Activated naive CD4-positive, alpha-beta T cell treated with anti-CD3 and anti-CD28 coated beads for 36 hours (primary cell): ENCODE results near the gene STK38L. TPM values are rescaled to one million over a fixed set of nuclear protein-coding genes. Genes with fewer than 3 reads are reported as not detected.

Experiments used
- CTCF ChIA-PET: fragments of 350-600 bp; sonication (Branson Sonifier 250); formaldehyde crosslinking; loops from one replicate; lab custom pipeline; 2021; ENCODE audit warnings: antibody characterized with exemption; lab: Charles Lee
- DNase-seq: peaks from one replicate; pipeline ENCODE4 v3.0.0-alpha.2; 2020
- H3K27ac Mint-ChIP-seq: one replicate; pipeline ENCODE4 v1.8.0; 2021; ENCODE audit warnings: mild to moderate bottlenecking, mixed read lengths
- H3K27me3 Mint-ChIP-seq: one replicate; pipeline ENCODE4 v1.8.0; 2021; ENCODE audit warnings: low read depth, mixed read lengths
- H3K36me3 Mint-ChIP-seq: one replicate; pipeline ENCODE4 v1.8.0; 2021; ENCODE audit warnings: low read depth, mixed read lengths
- H3K4me1 Mint-ChIP-seq: one replicate; pipeline ENCODE4 v1.8.0; 2021; ENCODE audit warnings: low read depth, mixed read lengths
- H3K4me3 Mint-ChIP-seq: one replicate; pipeline ENCODE4 v1.8.0; 2021; ENCODE audit warnings: mild to moderate bottlenecking, moderate library complexity, mixed read lengths
- H3K9me3 Mint-ChIP-seq: one replicate; pipeline ENCODE4 v1.8.0; 2021; ENCODE audit warnings: mixed read lengths
- intact Hi-C: fragments of 100-400 bp; cut with micrococcal nuclease; formaldehyde crosslinking; loops from one replicate; pipeline ENCODE4 v1.15.1; 2023
- total RNA-seq, 2 experiments: library from RNA; stranded (reverse); gene quantifications; one replicate each; pipeline ENCODE4 v1.2.3, GENCODE V29; 2021

The STK38L gene
- total RNA-seq, 2 experiments from 2014 or later: 21.3 to 21.4 TPM

GRCh38 chr12:27236498-27236897 is 7.6 kb upstream of the STK38L start:
- peak; percentile 53 for DNase-seq
- intact Hi-C loops: loop anchor here (5.0 kb wide), 1 partner anchor 566 kb away; no protein-coding TSS in a partner anchor
- Mint-ChIP-seq H3K9me3 (no peaks in the 10 kb centered on the region), H3K36me3 (no peaks in the 10 kb centered on the region), H3K4me3 (no peak overlapping the region), H3K27me3 (no peaks in the 10 kb centered on the region), H3K27ac (no peak overlapping the region), H3K4me1 (peaks cover 32% of the 10 kb centered on the region)
- CTCF ChIA-PET: interaction anchor here (0.8 to 2.5 kb wide), 3 partner anchors 56 to 221 kb away, joined by 4 to 9 read pairs (median 4); no protein-coding TSS in a partner anchor

GRCh38 chr12:27237790-27238771 is 6.0 kb upstream of the STK38L start:
- no peaks in the 10 kb centered on the region for H3K27me3 Mint-ChIP-seq
- peaks cover 33% of the 10 kb centered on the region for H3K4me1 Mint-ChIP-seq
- DNase-seq: peak; percentile 16
- H3K27ac Mint-ChIP-seq: peak overlapping the region; percentile 64
- no peaks in the 10 kb centered on the region for H3K9me3 Mint-ChIP-seq
- H3K4me3 Mint-ChIP-seq: peak overlapping the region; percentile 13
- CTCF ChIA-PET: interaction anchor here (0.6 to 2.5 kb wide), 6 partner anchors 16 to 222 kb away, joined by 3 to 9 read pairs (median 4); no protein-coding TSS in a partner anchor
- intact Hi-C loops: loop anchor here (1.0 to 5.0 kb wide), 4 partner anchors 18 to 564 kb away; no protein-coding TSS in a partner anchor
- H3K36me3 Mint-ChIP-seq: no peaks in the 10 kb centered on the region

- Mint-ChIP-seq H3K4me3 (peak overlapping the region; percentile 98), H3K27me3 (no peaks in the 10 kb centered on the region)
Observed at GRCh38 chr12:27243006-27243405, 1.1 kb upstream of the STK38L start.

GRCh38 chr12:27244689-27245488 is 803 bp downstream of the STK38L start:
- DNase-seq: no peak
- CTCF ChIA-PET: interaction anchor here (1.0 to 1.1 kb wide), 3 partner anchors 10 to 224 kb away, joined by 4 to 5 read pairs (median 4); no protein-coding TSS in a partner anchor
- peaks cover 4% of the 10 kb centered on the region for H3K36me3 Mint-ChIP-seq
- H3K27ac Mint-ChIP-seq: peak overlapping the region; percentile 91
- peaks cover 40% of the 10 kb centered on the region for H3K4me1 Mint-ChIP-seq
- H3K27me3 Mint-ChIP-seq: no peaks in the 10 kb centered on the region
- no peaks in the 10 kb centered on the region for H3K9me3 Mint-ChIP-seq
- peak overlapping the region; percentile 98 for H3K4me3 Mint-ChIP-seq
- intact Hi-C loops: loop anchor here (1.0 to 5.0 kb wide), 16 partner anchors 34 to 577 kb away; partner anchors contain the start of genes ITPR2, MED21, MRPS35 and PPFIBP1

More at GRCh38 chr12:27243006-27243405, 1.1 kb upstream of the STK38L start:
- intact Hi-C loops: loop anchor here (5.0 kb wide), 1 partner anchor 279 kb away; the partner anchor contains the start of gene PPFIBP1
- CTCF ChIA-PET: interaction anchor here (1.3 to 1.4 kb wide), 2 partner anchors 64 to 227 kb away, joined by 3 to 6 read pairs; no protein-coding TSS in a partner anchor
- Mint-ChIP-seq H3K36me3 (peaks cover 4% of the 10 kb centered on the region), H3K27ac (peak overlapping the region; percentile 75), H3K4me1 (peaks cover 53% of the 10 kb centered on the region), H3K9me3 (no peaks in the 10 kb centered on the region)
- no peak for DNase-seq

GRCh38 chr12:27246141-27246540 is 2.1 kb downstream of the STK38L start:
- no peaks in the 10 kb centered on the region for H3K27me3 Mint-ChIP-seq
- no peak for DNase-seq
- no peak overlapping the region for H3K27ac Mint-ChIP-seq
- CTCF ChIA-PET: interaction anchor here (0.6 kb wide), 1 partner anchor 60 kb away, joined by 3 read pairs; no protein-coding TSS in a partner anchor
- peaks cover 40% of the 10 kb centered on the region for H3K4me1 Mint-ChIP-seq
- no peaks in the 10 kb centered on the region for H3K9me3 Mint-ChIP-seq
- peak overlapping the region; percentile 40 for H3K4me3 Mint-ChIP-seq
- intact Hi-C loops: no loop called here
- H3K36me3 Mint-ChIP-seq: peaks cover 5% of the 10 kb centered on the region

- Mint-ChIP-seq H3K27me3 (no peaks in the 10 kb centered on the region), H3K36me3 (peaks cover 5% of the 10 kb centered on the region), H3K4me3 (no peak overlapping the region), H3K4me1 (peaks cover 40% of the 10 kb centered on the region), H3K9me3 (no peaks in the 10 kb centered on the region), H3K27ac (no peak overlapping the region)
- CTCF ChIA-PET: interaction anchor here (0.6 kb wide), 1 partner anchor 60 kb away, joined by 3 read pairs; no protein-coding TSS in a partner anchor
- intact Hi-C loops: no loop called here
- DNase-seq: no peak
Observed at GRCh38 chr12:27246774-27247173, 2.7 kb downstream of the STK38L start.

- no peaks in the 10 kb centered on the region for H3K9me3 Mint-ChIP-seq
- H3K4me1 Mint-ChIP-seq: peaks cover 29% of the 10 kb centered on the region
- intact Hi-C loops: no loop called here
Observed at GRCh38 chr12:27252934-27253333, 8.8 kb downstream of the STK38L start.

GRCh38 chr12:27253347-27253746 is 9.3 kb downstream of the STK38L start:
- peaks cover 6% of the 10 kb centered on the region for H3K36me3 Mint-ChIP-seq
- no peak overlapping the region for H3K27ac Mint-ChIP-seq
- no peaks in the 10 kb centered on the region for H3K9me3 Mint-ChIP-seq
- CTCF ChIA-PET: no interaction called here
- H3K4me3 Mint-ChIP-seq: no peak overlapping the region
- intact Hi-C loops: no loop called here
- no peaks in the 10 kb centered on the region for H3K27me3 Mint-ChIP-seq
- no peak for DNase-seq
- peaks cover 29% of the 10 kb centered on the region for H3K4me1 Mint-ChIP-seq

More at GRCh38 chr12:27252934-27253333, 8.8 kb downstream of the STK38L start:
- Mint-ChIP-seq H3K27me3 (no peaks in the 10 kb centered on the region), H3K27ac (no peak overlapping the region), H3K36me3 (peaks cover 6% of the 10 kb centered on the region), H3K4me3 (no peak overlapping the region)
- DNase-seq: no peak
- CTCF ChIA-PET: no interaction called here

- H3K9me3 Mint-ChIP-seq: no peaks in the 10 kb centered on the region
- CTCF ChIA-PET: interaction anchor here (1.1 kb wide), 1 partner anchor 11 kb away, joined by 4 read pairs; no protein-coding TSS in a partner anchor
- peaks cover 6% of the 10 kb centered on the region for H3K36me3 Mint-ChIP-seq
- peaks cover 35% of the 10 kb centered on the region for H3K4me1 Mint-ChIP-seq
- H3K27me3 Mint-ChIP-seq: no peaks in the 10 kb centered on the region
- no peak for DNase-seq
- no peak overlapping the region for H3K4me3 Mint-ChIP-seq
- intact Hi-C loops: no loop called here
- H3K27ac Mint-ChIP-seq: no peak overlapping the region
Observed at GRCh38 chr12:27255806-27256205, 11.7 kb downstream of the STK38L start.

GRCh38 chr12:27257104-27257843 is 13.2 kb downstream of the STK38L start:
- no peak overlapping the region for H3K4me3 Mint-ChIP-seq
- no peaks in the 10 kb centered on the region for H3K9me3 Mint-ChIP-seq
- CTCF ChIA-PET: interaction anchor here (1.0 kb wide), 1 partner anchor 22 kb away, joined by 4 read pairs; no protein-coding TSS in a partner anchor
- H3K27ac Mint-ChIP-seq: no peak overlapping the region
- intact Hi-C loops: no loop called here
- peaks cover 41% of the 10 kb centered on the region for H3K4me1 Mint-ChIP-seq
- no peak for DNase-seq
- H3K36me3 Mint-ChIP-seq: peaks cover 6% of the 10 kb centered on the region
- no peaks in the 10 kb centered on the region for H3K27me3 Mint-ChIP-seq

- no peak overlapping the region for H3K4me3 Mint-ChIP-seq
Observed at GRCh38 chr12:27260746-27261145, 16.7 kb downstream of the STK38L start.

More at GRCh38 chr12:27260746-27261145, 16.7 kb downstream of the STK38L start:
- peaks cover 10% of the 10 kb centered on the region for H3K36me3 Mint-ChIP-seq
- intact Hi-C loops: no loop called here
- CTCF ChIA-PET: interaction anchor here (1.3 kb wide), 1 partner anchor 45 kb away, joined by 4 read pairs; no protein-coding TSS in a partner anchor
- no peak overlapping the region for H3K27ac Mint-ChIP-seq
- peaks cover 24% of the 10 kb centered on the region for H3K4me1 Mint-ChIP-seq
- no peaks in the 10 kb centered on the region for H3K27me3 Mint-ChIP-seq
- no peaks in the 10 kb centered on the region for H3K9me3 Mint-ChIP-seq
- DNase-seq: no peak
